ENCODE data around the gene DPYSL3.
"Not testable (repeated sequence)": the region's sequence is repeated elsewhere in the genome, so short reads cannot be mapped to it uniquely, and the experiment has no call there.

Gene DPYSL3

DNA sequence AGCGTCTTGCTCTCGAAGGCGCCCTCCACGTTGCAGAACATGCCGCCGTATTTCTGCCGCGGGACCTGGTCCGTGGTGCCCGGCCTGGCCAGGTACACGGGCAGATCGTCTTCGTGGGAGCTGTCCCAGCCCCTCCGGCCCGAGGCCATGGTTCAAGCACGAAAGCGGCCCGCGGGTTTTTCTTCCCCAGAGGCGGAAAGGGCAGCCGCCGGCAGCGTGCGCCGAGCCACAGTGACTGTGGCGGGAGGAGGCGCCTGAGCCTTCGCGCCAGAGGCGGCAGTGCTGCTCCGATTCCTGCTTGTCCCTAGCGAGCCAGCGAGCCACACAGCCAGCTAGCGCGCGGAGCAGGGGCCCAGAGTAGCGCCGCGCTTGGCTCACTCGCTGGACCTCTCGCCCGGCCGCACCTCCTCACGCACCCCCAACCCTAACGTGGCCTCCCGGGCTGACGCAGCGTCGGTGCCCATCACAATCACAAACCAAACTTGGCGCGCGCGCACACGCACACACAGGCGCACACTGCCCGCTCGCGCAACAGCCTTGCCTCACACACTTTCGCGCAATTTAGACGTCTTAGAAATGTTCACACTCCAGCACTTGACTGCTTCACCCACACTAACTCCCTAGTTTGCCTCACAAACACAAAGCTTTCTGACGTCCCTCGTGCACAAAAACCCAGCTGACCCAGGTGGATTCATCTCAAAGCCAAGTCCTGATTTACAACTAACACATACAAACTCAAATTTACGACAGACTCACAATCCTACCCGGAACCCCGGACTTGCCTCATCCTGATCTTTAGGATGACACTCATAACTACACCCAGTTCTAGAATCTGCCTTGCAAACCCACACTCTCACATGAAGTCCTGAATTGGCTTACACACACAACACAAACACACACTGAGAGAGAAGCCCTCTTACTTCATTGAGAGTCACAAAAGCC lies at the start of gene DPYSL3:
DPYSL3 (minus strand) TSS at position 359 of the 942 bp plus-strand sequence; CDS start at position 149, 210 bp downstream.
- DNase-seq: peak; percentile 14

DNA sequence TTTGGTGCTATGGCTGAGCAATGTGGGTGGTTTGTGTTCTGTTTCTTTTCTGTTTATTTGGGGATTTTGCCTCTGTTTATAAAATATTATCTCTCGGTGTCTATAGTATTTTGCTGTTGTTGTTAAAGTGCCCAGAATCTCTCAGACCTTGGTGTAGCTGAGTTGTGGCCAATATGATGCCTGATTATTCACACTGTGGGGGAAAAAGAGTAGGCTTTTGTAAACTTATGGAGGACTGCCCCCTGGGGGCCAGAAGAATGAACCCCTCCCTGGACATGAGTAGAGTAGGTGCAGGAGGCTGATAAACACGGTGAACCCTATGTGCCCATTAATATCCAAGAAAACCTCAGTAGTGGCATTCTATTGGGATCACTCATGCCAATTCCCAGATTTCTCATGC lies 49.0 kb upstream of the DPYSL3 start:
- peak; percentile 5 for DNase-seq

DNA sequence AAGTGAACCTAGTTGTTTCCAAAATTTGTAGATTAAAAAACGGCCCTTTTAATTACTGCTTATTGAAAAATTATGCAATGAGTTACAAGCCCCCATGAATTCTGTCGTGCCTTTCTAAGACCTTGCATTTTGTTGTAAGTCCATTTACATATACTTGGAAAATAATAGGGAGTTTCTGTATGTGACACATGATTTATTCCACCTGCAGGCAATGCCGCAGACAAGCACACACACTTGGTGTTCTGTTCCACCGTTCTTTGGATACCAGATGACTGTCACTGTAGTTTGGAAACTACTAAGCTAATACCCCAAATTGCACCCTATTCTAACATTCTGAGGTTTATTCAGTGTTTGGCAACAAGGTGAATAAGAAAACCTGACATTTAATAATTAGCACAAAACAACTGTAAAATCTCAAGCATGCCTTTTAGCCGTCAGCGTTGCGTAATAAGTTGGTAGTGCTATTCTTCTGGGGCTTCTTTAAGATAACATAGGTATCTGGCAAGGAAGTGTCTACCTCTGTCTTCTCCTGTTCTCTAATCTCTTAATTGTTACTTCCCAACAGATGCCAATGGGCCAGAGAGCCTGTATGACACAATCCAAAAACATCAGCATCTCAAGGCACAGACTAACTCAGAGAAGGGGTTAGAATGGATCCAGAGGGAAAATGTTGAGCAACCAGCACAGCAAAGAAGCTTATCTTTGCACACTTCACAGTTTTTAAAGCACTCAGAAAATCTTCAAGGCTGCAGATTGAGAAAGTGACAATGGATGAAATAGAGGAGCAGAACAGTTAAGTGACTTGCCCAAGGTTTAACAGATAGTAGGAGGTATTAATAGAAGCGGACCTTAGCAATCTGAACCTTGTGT lies 48.2 kb upstream of the DPYSL3 start:
- DNase-seq: no peak

DNA sequence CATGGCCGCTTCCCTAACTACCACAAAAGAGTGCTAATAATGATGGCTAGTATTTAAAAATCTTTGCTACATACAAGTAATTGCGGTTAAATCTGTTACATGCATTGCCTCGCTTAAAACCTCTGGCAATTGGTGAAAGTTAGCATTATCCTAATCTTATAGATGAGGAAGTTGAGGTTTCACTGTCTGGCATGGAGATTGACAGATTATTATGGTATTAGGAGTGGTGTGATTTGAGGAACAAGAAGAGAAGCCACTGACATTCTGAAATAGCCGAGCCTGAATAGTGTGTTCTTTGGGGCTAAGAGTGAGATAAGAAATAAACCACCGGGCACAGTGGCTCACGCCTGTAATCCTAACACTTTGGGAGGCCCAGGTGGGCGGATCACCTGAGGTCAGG lies 45.3 kb upstream of the DPYSL3 start:
- DNase-seq: no peak

DNA sequence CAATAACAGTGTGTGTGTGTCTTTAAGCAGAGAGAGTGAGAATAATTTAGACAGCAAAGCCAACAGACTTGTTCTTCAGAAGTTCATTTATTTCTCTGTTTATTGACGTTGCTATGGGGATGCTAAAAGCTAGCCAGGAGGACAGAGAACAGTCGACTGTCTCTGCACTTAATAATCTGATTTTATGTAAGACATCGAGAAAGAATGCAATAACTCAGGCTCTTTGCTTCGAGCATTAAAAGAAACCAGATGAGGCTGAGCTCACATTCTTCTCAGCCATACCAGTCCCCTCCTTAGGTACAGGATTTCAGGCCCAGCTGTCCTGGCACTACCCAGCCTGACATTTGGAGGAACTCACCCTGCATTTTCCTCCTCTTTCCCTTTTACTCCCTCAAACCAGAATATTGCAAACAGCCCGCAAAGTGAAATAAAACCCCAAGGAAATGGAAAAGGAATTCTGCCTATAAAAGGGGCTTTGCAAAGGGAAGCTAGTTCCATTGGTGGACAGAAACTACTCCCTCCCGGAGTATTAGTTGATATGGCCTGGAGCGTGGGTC lies 44.5 kb upstream of the DPYSL3 start:
- DNase-seq: no peak

DNA sequence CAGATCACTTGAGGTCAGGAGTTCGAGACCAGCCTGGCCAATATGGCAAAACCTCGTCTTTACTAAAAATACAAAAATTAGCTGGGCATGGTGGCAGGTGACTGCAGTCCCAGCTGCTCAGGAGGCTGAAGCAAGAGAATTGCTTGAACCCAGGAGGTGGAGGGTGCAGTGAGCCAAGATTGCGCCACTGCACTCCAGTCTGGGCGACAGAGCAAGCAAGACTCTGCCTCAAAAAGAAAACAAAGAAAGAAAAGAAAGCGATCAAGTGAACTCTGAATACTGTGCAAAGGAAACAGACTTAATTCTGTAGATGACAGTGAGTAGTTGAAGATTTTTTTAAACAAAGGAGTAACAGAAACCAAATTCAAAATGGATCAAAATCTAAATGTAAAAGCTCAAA lies 43.9 kb upstream of the DPYSL3 start:
- DNase-seq: not testable (repeated sequence)

DNA sequence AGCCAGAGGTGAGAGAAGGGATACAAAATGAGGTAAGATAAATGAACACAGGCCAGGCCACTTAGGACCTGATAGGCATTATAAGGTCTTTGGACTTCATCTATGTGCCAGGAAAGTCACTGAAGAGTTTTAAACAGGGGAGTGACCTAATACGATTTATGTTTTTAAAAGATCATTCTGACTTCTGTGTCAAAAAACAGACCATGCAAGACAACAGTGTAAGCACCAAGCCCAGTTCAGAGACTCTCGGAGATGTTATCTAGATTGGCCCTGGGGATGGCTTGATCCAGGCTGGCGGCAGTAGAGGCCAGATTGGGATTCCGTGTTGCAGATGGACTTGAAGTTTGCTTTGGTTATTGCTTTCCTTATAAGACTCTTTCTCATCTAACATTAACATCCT lies 43.0 kb upstream of the DPYSL3 start:
- DNase-seq: no peak

DNA sequence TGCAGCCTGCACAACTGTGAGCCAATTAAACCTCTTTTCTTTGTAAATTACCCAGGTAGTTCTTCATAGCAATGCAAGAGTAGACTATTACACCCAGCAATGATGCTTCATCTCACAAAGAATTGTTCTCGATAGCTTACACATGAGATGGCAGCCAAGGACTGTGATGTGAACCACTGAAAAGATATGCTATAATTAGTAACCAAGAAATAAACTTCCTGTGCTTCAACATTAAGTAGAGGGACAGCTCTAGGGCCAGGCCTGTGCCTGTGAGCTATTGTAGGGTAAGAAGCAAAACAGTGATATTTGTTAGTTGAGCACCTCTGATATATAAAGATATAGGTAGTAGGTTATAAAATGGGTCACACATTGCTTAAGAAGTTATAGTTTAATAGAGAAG lies 41.8 kb upstream of the DPYSL3 start:
- DNase-seq: no peak

DNA sequence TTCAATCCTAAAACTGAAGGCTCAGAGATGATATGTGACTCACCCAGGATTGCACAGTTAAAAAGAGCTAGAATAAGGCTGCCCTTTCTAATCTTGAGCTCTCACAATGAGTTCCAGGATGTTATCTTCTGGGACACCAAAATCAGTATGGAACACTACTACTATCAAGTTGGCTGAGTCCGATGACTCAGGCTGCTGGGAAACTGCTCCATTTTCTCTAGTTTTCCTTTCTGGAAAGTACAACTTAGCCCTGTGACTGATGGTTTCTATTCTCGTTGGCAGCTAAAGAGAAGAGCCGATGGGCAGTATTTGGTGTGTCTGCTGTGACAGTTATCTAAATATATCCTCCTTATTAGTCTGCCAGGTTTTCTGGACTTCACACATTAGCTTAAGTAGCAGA lies 37.9 kb upstream of the DPYSL3 start:
- no peak for DNase-seq

DNA sequence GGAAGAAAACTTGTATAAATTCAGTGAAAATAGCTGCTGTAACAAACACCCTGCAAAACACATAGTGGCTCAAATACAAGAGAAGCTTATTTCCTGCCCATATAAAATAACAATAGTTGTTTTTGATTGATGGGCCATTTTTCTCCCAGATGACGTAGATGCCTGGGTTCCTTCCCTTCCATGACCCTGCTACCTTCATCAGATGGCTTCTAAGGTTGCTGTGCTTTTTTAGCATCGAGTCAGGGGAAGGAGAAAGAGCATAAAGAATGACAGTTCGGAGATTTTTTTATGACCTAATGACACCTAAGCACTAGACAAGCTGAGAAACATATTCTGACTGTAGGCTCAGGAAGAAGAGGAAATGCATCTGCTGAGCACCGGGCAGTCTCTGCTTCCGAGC lies 34.7 kb upstream of the DPYSL3 start:
- DNase-seq: no peak

DNA sequence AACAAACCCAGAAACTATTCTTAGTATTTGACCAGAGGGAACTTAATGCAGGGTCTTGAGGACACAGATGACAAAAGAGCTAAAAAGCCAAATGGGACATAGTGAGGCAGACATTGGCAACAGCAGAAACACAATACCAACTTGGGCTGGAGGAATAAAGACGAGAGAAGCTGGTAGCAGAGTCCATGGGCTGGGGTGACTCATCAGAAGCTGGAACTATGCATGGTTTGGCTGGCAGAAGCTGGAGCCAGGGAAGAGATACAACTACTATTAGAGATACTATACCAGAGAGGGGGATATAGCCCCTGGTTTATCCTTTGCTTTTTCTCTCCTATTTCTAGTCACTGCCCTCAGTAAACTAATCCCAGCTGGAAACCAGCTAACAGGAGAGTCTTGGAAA lies 29.2 kb upstream of the DPYSL3 start:
- no peak for DNase-seq

DNA sequence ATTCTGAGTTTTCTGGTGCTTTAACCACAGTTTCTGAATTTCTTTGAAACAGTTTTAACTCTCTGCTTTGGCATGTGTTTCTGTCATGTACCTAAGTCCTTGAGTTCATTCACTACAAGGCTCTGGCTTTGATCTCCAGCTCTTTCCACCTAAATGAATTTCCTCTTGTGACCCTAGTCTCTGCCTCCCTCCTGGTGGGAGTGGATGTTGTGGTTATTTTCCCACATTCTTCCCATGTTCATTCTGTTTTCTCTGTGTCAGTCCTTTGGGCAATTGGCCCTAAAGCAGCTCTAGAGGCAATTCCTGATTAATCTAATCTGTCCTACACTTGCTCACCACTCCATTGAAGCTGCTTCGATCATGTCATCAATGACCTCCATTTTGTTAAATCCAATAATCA lies 28.4 kb upstream of the DPYSL3 start:
- no peak for DNase-seq

DNA sequence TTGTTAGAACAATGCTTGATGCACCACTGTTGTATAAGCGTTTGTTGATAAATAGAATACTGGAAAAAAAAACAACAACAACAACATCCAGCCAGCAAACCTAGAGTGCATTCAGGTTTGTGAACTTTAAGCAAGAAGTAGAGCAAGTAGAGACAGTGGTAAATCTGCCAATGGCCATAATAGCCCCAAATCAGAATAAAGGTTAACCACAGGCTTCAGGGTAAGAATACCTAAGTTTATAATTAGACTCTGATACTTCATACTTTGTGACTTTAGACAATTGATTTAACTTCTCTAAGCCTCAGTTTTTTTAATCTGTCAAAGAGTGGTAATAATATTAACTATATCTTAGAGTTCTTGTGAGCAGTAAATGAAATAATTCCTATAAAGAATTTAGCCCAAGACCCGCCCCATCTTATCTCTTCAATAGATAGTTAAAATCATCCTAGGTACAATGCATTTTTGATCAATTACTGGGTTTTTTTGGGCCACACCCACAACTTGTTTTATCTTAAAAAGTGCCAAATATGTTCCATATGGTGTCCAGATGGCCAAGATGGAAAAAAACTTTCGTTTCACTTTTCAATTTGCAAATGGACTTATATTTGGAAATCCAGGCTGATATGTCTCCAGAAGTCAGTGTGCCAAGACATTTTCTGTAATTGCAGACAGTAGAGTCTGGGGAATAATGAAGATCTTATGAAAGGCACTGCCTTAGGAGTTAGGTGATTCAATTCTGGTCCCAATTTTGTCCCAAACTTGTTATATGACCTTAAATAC lies 24.5 kb upstream of the DPYSL3 start:
- no peak for DNase-seq

DNA sequence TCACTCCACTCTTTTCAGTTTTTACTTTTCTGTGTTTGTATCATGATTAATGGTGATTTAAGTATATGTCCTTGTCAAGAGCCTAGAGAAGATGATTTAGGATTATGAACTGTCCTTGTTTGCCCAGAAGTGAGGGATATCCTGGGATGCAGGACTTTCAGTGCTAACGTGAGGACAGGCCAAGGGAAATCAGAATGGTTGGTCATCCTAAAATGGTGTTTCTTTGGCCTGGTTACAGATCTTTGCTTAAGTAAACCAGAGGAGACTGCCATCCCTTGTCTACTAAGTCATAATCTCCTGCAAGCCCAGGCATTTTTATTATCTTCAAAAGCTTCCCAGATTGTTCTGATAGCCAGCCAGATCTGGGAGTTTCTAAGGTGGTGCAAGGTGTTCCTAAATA lies 22.3 kb upstream of the DPYSL3 start:
- DNase-seq: no peak

DNA sequence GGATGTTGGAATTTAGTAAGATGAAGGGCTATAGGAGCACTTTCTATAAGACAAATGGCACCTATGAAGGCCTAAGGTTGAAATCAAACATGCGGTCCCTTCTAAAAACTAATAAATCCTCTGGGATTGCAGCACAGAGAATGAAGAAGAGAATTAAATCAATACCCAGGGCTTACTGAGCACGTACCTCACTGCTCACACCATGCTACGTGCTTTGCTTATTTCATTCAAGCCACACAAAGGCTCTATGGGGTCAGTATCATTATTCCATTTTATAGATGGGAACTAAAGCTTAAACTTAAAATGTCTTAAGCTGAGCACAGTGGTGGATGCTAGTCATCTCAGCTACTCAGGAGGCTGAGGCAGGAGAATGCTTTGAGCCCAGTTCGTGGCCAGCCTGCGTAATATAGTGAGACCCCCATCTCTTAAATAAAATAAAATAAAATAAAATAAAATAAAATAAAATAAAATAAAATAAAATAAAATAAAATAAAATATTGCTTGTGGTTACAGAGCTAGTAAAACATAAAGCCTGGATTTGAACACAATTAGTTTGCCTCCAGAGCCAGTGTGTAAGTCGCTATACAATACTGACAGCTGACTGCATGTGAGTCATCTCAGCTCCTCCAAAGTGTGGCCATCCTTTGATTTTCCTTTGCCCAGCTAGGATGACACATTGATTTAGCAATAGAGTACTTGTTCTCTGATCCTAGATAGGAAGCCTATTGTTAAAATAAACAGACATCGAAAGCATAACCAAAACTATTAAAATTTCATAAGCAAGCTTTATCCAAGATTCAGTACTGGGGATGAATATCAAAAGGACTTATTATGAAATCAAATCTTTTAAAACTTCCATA lies 20.9 kb upstream of the DPYSL3 start:
- DNase-seq: no peak

DNA sequence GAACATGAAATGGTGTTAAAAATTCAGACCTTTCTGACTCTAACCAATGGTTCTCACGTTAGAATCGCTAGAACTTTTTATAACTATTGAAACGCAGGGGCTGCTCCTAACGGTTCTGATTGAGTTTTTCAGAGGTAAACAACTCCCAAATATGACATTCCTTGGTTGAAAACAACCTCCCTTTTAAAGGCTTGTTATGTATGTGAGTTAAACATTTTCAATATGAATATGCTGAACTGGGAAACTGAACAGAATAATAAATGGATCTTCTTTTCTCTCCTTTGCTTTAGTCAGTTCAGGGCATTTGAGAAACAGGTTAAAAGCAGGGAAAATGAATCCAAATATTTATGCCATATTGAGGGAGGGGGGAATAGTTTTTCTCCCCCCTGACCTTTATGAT lies 13.2 kb upstream of the DPYSL3 start:
- no peak for DNase-seq

DNA sequence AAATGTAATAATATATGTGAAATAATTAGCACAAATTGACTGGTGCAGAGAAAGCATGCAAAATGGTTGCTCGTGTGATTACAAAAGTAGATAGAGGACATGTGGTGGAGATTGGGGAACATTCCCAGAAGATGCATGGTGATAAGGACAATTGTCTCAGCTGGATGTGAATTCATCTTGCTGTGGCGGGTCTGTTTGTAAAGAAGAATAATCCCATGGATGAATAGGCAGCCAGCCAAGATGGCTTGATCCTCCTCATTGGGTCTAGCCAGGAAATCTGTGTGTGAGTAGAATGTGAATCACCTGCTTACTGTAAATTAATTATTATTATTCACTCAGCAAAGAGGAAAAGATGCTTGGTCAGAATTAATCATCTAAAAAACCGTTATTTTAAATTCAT lies 12.6 kb upstream of the DPYSL3 start:
- no peak for DNase-seq

DNA sequence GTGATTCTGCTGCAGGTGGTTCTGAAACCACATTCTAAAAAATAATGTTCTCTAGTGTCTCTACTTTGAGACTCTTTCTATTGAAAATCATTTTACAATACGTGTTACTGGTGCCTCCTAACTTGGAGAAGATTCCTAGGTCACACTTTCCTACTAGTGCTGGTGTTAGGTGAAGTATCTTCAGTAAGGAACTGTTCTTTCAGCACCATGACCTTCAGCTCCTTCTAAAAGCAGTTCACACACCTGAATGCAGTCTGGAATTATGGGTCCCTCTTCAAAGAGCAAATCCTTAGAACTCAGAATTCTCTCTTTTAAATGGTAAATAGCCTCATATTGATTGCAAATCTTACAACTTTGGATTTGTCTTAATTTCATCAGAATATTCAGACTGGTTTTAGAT lies 10.6 kb upstream of the DPYSL3 start:
- DNase-seq: no peak

DNA sequence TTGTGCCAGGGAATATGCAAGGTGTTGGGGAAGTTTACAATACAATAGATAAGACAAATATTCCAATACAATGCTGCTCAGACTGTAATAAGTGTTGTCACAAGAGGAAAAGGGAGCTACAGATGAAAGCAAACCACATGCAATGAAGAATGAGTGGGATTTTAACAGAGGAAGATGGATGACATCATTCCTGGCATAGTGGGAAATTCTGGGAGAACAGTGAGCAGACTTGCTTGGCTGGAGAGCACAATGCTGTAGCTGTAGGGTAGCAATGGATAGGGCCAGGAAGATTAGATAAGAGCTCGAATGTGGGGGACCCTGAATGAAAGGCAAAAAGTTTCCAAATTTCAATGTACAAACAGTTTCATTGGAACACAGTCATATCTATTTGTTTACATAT lies 9.5 kb upstream of the DPYSL3 start:
- no peak for DNase-seq

DNA sequence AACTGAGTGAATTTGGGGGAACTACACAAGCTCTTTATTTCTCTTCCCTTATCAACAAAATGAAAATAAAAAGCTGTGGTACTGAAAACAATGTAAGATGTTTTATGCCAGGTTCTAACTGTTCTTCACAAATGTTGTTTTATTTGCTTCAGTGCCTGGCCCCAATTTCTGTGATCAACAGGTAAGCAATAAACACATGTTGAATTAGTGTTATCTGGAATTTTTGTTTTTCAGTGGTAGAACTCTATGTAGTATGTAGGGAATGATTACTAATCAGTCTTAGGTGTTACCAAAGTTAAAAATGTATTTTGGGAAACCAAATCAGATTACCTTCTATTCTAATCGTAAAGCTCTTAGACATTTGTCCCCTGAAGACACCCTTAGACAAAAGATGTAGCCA lies 7.5 kb upstream of the DPYSL3 start:
- no peak for DNase-seq

DNA sequence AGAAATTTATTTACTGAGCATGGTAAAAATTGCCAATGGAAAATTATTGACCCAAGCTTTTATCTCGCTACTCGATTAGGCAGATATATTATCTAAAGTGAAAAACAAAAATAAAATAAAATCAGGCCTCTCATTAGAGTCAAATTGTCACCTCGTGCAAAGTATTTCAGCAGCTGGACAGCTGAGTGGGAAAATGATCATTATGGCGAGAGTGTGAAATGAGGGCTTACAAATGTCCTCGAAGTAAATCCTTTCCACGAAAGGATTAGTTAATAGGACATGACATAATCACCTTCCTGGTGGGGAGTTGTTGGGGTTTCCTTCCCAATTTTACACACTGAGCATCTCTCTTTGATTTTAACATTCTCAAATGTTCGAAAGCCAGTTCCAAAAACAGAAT lies 5.4 kb upstream of the DPYSL3 start:
- no peak for DNase-seq

All from activated CD4-positive, alpha-beta T cell treated with anti-CD3 and anti-CD28 coated beads for 48 hours (primary cell).